ENCODE results near the gene PGLYRP2.
"Not testable (repeated sequence)": the region's sequence is repeated elsewhere in the genome, so short reads cannot be mapped to it uniquely, and the experiment has no call there.

PGLYRP2 gene

GRCh38 chr19:15485768-15486167 lies 6.5 kb upstream of the PGLYRP2 start:
- not testable (repeated sequence) for DNase-seq

- not testable (repeated sequence) for DNase-seq
Measured at GRCh38 chr19:15480996-15481395, 1.7 kb upstream of the PGLYRP2 start.

GRCh38 chr19:15476325-15476724 lies 3.0 kb downstream of the PGLYRP2 start:
- no peak for DNase-seq

GRCh38 chr19:15475611-15476010 lies 3.7 kb downstream of the PGLYRP2 start:
- no peak for DNase-seq

GRCh38 chr19:15475169-15475568 lies 4.1 kb downstream of the PGLYRP2 start:
- DNase-seq, result no peak

GRCh38 chr19:15473821-15474220 lies 5.5 kb downstream of the PGLYRP2 start:
- DNase-seq, result not testable (repeated sequence)

- DNase-seq, result no peak
Measured at GRCh38 chr19:15471639-15472101, 7.6 kb downstream of the PGLYRP2 start.

- peak; percentile 71 for DNase-seq
Measured at GRCh38 chr19:15469513-15470297, 9.6 kb downstream of the PGLYRP2 start.

GRCh38 chr19:15468675-15469512 lies 10.4 kb downstream of the PGLYRP2 start:
- DNase-seq, result no peak

- no peak for DNase-seq
Measured at GRCh38 chr19:15467734-15468214, 11.5 kb downstream of the PGLYRP2 start.

GRCh38 chr19:15466851-15467733 lies 12.2 kb downstream of the PGLYRP2 start:
- DNase-seq, result peak; percentile 72

GRCh38 chr19:15464394-15465385 lies 14.6 kb downstream of the PGLYRP2 start, which contains the start of gene RASAL3:
TSS of gene RASAL3 (minus strand) at chr19:15464544. CDS start at chr19:15464358, 186 bp downstream.
- peak; percentile 85 for DNase-seq

GRCh38 chr19:15463861-15464371 lies 15.4 kb downstream of the PGLYRP2 start:
- peak; percentile 89 for DNase-seq

GRCh38 chr19:15461694-15462093 lies 17.6 kb downstream of the PGLYRP2 start:
- no peak for DNase-seq

GRCh38 chr19:15457701-15458484 lies 21.4 kb downstream of the PGLYRP2 start:
- DNase-seq, result no peak

- DNase-seq, result no peak
Measured at GRCh38 chr19:15456871-15457700, 22.2 kb downstream of the PGLYRP2 start.

- DNase-seq, result no peak
Measured at GRCh38 chr19:15456441-15456840, 22.9 kb downstream of the PGLYRP2 start.

GRCh38 chr19:15455996-15456395 lies 23.3 kb downstream of the PGLYRP2 start:
- DNase-seq, result no peak
